GM12891 (cell line): ENCODE measurements around the gene FOXD4L6.
"Not testable (repeated sequence)": the region's sequence is repeated elsewhere in the genome, so short reads cannot be mapped to it uniquely, and the experiment has no call there.

Source experiments
- POLR2A ChIP-seq: IDR thresholded peaks from 2 replicates; pipeline ENCODE4 v1.6.1; 2011; ENCODE audit warnings: low read depth, low read length, control low read depth
- POLR2AphosphoS5 ChIP-seq: IDR thresholded peaks from 2 replicates; pipeline ENCODE4 v1.6.1; 2011; ENCODE audit warnings: low read depth, low read length, control low read depth

DNA sequence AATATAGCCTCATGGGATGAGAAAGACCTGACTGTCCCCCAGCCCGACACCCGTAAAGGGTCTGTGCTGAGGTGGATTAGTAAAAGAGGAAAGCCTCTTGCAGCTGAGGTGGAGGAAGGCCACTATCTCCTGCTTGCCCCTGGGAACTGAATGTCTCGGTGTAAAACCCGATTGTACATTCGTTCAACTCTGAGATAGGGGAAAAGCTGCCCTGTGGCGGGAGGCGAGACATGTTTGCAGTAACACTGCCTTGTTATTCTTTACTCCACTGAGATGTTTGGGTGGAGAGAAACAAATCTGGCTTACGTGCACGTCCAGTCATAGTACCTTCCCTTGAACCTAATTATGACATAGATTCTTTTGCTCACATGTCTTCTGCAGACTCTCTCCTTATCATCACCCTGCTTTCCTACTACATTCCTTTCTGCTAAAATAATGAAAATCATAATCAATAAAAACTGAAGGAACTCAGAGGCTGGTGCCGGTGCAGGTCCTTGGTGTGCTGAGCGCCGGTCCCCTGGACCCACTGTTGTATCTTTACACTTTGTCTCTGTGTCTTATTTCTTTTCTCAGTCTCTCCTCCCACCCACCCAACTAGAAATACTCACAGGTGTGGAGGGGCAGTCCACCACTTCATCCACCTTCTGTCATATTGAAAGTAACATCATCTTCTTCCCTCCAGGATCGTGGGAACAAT, 22.8 kb downstream of the FOXD4L6 start:
- not testable (repeated sequence) for TF ChIP-seq POLR2AphosphoS5, POLR2A
